NCI-H748 treated with DMSO at 0.1 percent for 48 hours (cell line): ENCODE results near the gene STK39.

Source experiments
- DNase-seq: peaks from one replicate; lab custom pipeline; 2025; lab: John Stamatoyannopoulos, UW

Gene STK39

GRCh38 chr2:167916756-167917155 is 330.6 kb downstream of the STK39 start:
- DNase-seq = no peak

GRCh38 chr2:167914969-167915368 is 332.4 kb downstream of the STK39 start:
- DNase-seq = no peak

DNA sequence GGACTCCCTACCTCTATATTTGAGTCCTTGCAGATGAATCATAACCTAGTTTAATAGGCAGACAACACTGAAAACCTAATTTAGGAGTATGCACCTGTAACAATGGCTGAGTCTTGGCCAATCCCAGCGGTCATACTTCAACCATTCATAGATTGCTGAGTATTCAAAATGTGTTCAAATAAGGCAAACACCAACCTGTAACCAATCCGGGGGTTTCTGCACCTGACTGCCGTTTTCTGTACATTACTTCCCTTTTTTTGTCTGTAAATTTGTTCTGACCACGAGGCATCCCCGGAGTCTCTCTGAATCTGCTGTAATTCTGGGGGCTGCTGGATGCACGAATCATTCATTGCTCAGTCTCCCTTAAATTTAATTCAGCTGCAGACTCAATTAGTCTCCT is 338.6 kb downstream of the STK39 start:
- no peak for DNase-seq

DNA sequence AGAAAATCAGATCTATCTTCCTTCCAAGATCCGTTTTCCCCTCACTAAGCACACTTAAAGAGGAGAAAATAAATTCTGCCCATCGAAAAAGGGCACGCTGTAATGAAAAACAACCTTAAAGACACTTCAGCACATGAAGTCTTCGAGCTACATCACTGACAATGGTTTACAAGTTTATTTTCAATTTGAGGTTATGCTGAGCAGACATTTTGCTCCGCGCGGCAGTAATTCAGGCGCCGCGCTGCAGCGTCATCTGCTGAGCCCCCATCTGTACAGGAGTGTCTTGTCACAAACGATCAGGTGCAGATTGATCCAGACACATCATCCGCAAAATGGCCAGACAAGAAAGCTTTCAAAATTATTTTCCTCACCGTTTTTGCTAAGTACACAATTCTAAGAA is 341.7 kb downstream of the STK39 start:
- no peak for DNase-seq
